Gastrocnemius medialis (tissue), 4 donors: Measurements from ENCODE around the gene PTH2R.

Experiments
- CTCF ChIP-seq, 5 experiments: fragments of 450-650 bp in 3 of 5; fragments of 200-600 bp in 2 of 5; sonication (generic) in 2 of 5; IDR thresholded peaks in 4 of 5; conservative IDR thresholded peaks in 1 of 5; 1 replicate in 4 of 5; 2 replicates in 1 of 5; pipeline ENCODE4 v1.5.1; 2016 to 2019; ENCODE audit warnings: antibody characterized with exemption in 5 of 5, mild to moderate bottlenecking in 3 of 5, moderate library complexity in 3 of 5
- POLR2A ChIP-seq, 2 donors: fragments of 450-650 bp; IDR thresholded peaks; one replicate each; pipeline ENCODE4 v1.6.1; 2017; ENCODE audit warnings: antibody characterized with exemption in 2 of 2, mild to moderate bottlenecking in 2 of 2, moderate library complexity in 2 of 2

GRCh38 chr2:208361077-208361441 is 45.5 kb upstream of the PTH2R start:
- TF ChIP-seq POLR2A (IDR thresholded peaks at IDR 0.05): no peak
- TF ChIP-seq CTCF (IDR thresholded peaks at IDR 0.05 in 4 of 5, conservative IDR thresholded peaks at IDR 0.05 in 1 of 5): no peak
